ENCODE data around the gene TNFRSF18.
A peak's percentile ranks its signal among the peaks of the same experiment; 100 is the strongest.

TNFRSF18 gene

GRCh38 chr1:1164701-1165451, 41.5 kb downstream of the TNFRSF18 start:
- DNase-seq (ENCODE audit: low read depth) = no peak

- no peak for DNase-seq (ENCODE audit: low read depth)
Observed at GRCh38 chr1:1164361-1164700, 42.1 kb downstream of the TNFRSF18 start.

DNA sequence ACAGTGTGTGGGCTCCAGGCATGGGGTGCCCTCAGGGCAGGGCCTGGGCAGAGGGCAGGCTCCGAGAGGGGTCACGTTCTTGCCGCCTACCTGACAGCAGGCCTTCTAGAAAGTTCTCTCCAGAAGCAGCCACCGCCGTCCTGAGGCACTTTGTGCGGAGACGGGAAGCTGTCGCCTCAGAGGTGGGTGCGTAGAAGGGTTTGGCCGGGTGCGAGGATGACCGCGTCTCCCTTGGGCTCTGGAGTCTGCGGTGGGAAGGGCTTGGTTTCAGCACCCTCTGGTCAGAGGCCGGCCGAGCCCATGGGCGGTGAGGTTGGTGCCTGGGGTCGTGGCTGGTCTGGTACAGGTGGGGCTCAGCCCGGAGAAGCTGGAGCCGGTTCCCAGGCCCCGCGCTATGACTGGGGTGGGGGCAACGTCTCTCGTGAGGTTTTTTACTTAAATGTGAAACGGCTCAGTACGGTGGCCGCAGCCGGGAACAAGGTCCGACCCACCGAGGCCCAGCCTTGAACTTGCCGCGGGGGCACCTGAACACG, 42.8 kb downstream of the TNFRSF18 start:
- DNase-seq (ENCODE audit: low read depth) = no peak

DNA sequence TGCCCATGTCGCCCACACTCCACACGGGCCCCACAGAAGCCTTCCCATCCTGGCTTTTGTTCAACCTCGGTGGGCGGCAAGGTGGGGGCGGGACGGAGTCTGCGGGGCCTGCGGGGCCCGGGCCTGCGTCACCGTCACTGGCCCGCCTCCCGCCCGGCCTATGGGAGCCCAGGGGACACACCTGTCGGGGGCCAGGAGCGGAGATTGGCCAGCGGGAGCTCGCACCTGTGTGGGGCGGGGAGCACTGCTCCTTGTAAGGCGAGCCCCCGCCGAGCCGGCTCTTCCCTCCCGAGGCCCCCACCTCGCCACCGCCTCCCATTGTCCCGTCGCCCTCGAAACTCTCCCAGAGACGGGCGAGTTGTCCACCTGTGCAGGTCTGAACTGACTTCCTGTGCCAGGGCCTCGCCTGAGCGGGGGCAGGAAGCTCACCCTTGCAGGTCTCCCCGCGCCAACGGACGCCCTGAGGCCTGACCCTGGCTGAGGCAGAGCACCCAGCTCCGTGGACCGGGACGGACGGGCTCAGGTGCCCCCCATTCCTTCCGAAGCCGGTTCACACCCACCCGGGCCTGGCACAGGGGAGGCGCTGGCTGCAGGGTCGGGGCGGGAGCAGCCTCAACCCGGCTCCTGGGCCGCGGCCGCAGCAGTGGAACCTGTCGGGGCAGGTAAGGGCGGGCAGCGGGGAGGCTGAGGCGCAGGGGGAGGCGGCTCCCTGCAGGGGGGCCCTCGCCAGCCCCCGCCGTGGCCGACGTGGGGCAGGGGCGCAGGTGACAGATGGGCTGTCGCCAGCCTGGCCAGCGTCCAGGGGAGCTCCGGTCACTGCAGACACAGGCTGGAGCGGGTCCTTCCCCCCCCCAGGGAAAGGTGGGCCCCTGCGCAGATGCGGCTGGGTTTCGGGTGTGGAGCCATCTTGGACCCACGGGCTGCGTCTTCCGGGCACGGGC, 43.5 kb downstream of the TNFRSF18 start:
- DNase-seq (ENCODE audit: low read depth) = no peak

DNA sequence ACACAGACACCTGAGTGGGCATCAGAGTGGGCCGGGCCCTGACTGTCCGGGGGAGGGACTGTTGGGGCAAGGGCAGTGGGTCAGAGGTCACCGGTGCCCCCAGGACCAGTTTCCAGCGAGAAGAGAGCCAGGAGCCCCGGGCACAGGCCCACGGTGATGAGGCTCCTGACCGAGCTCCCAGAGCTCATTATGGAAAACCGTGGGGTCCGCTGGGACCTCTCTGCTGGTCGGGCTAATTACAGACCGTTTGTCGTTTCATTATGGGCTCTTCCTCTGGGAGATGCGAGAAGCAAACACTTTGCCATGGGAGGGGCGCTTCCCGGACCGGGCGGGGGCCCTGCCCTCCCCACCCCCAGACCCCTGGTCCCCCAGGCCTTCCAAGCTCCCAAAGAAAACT, 44.7 kb downstream of the TNFRSF18 start:
- DNase-seq (ENCODE audit: low read depth) = no peak

DNA sequence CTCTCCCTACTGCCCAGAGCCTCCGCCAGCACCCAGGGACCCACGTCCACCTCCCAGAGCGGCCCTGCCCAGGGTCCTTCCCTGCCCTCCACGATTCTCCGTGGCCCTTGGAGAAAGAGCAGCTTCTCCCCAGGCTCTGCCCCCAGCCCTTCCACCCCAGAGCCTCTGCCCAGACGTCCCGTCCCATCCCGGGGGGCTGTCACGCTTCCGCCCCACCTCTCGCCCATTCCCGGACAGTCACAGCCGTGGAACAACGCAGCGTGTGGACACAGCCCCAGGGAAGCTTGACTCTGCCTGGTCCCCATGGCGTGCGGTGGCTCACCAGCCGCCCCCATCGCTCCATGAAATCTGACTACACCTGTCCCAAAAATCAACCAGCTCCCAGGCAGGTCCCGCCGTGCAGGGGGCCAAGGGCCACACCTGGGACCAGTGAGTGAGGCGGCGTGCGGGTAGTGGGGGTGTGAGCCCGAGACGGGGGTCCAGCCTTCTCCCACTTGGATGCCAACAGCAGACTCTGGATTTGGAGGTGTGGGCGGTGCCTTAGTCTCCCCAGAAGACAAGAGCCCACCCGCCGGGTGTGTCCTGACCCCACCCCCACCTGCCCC, 45.2 kb downstream of the TNFRSF18 start:
- DNase-seq (ENCODE audit: low read depth) = no peak

GRCh38 chr1:1160281-1160930, 46.0 kb downstream of the TNFRSF18 start:
- no peak for DNase-seq (ENCODE audit: low read depth)

GRCh38 chr1:1157914-1158710, 48.3 kb downstream of the TNFRSF18 start:
- no peak for DNase-seq (ENCODE audit: low read depth)

- DNase-seq (ENCODE audit: low read depth) = peak; percentile 32
Observed at GRCh38 chr1:1157426-1157913, 48.9 kb downstream of the TNFRSF18 start.

DNA sequence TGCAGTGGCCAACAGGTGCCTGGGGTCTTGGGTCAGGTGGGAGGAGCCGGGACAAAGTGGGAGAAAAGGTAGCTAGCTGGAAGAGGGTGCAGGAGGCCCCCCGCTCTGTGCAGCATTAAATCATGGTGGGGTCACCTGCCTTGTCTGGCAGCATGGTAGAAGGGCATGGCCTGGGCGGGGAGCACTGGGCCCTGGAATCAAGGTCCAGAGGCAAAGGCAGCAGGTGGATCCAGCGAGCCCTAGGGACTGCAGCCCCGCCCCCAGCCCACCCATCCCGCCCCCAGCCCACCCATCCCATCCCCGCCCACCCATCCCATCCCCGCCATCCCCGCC, 49.4 kb downstream of the TNFRSF18 start:
- DNase-seq (ENCODE audit: low read depth) = no peak

DNA sequence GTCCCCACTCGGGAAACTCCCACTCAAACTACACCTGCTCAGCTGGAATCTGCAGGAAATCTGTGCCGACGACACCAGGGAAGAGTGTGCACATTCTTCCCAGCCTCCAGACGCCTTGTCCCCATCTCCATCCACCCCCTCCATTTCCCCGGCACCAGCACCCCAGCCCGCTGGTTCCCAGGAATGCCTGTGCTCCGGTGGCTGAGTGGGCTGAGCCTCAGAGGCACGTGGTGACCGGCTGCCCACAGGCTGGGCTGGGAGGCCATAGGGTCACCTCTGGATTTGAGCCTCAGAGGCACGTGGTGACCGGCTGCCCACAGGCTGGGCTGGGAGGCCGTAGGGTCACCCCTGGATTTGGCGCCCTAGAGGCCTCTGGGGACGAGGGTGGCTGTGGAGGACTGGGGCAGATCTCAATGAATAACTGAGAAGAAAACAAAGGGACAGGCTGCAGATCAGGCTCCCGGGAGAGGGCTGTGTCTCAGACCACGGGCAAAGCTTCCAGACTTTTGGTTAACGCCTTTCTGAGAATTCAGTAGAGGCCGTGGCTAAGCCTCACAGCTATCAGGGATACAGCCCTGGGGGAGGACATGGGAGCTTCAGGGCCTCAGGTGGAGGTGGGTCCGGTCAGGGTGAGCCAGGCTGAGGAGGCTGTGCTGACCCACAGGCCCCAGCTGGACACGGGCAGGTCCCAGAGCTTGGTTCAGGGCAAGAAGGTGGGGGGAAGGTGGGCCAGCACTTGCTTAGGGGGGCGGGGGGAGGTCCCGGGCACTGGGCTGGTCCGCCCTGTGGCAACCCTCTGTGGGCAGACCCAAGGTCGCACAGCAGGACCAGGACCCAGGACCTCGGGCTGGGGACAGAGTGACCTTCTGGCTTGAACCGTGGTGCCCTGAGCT, 50.0 kb downstream of the TNFRSF18 start:
- no peak for DNase-seq (ENCODE audit: low read depth)

DNA sequence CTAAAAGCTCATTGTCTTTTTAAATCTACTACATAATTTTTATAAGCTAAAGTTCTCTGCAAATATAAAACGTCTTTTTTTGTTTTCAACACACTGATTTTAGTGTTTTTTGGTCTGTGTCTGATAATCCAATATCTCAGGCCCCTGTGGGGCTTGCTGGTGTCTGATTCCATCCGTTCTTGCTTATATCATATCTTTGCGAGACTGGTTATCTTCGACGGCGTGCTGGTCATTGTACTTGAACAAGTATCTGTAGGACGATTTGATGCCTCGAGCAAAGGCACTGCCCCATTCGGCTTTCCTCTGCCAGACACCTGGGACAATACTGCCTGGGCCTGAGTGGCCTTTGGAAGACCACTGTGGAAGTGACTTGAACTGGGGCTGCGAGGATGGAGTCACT, 51.1 kb downstream of the TNFRSF18 start:
- DNase-seq (ENCODE audit: low read depth) = no peak

- no peak for DNase-seq (ENCODE audit: low read depth)
Observed at GRCh38 chr1:1153874-1154273, 52.5 kb downstream of the TNFRSF18 start.
